Body of pancreas (tissue), 4 donors: ENCODE results near the gene STARD9. TPM values are rescaled to one million over a fixed set of nuclear protein-coding genes. Genes with fewer than 3 reads are reported as not detected.

Experiments
- ATAC-seq: fragments of 150-250 bp; one replicate; pipeline ENCODE4 v1.9.1; 2016
- DNase-seq, 4 donors: peaks; one replicate each; pipeline ENCODE4 v3.0.0-alpha.2; 2019
- H3K27ac ChIP-seq, 4 donors: fragments of 200-600 bp; sonication (generic); 1 replicate in 3 of 4; 2 replicates in 1 of 4; pipeline versions ENCODE4 v1.5.1 to v1.6.1; 2016 to 2019; ENCODE audit warnings: mild to moderate bottlenecking in 1 of 4, mixed read lengths in 1 of 4, moderate library complexity in 1 of 4
- H3K27me3 ChIP-seq, 2 donors: fragments of 200-600 bp; sonication (generic); one replicate each; pipeline ENCODE4 v1.6.0; 2016; ENCODE audit warnings: mild to moderate bottlenecking in 1 of 2
- H3K36me3 ChIP-seq, 2 donors: fragments of 200-600 bp; sonication (generic); replicated peaks in 1 of 2; 2 replicates each; pipeline ENCODE4 v1.5.1; 2016; ENCODE audit warnings: low read depth in 2 of 2; ENCODE audit not compliant: insufficient read depth in 1 of 2
- H3K4me1 ChIP-seq: fragments of 200-600 bp; sonication (generic); one replicate; pipeline ENCODE4 v1.6.0; 2016
- H3K4me3 ChIP-seq, 2 donors: fragments of 200-600 bp; sonication (generic); 1 replicate in 1 of 2; 2 replicates in 1 of 2; pipeline ENCODE4 v1.5.1; 2016 to 2019
- H3K9me3 ChIP-seq, 3 donors: fragments of 200-600 bp; sonication (generic); 1 replicate in 2 of 3; 2 replicates in 1 of 3; pipeline ENCODE4 v1.5.1; 2016
- POLR2A ChIP-seq, 3 donors: fragments of 450-650 bp; IDR thresholded peaks; one replicate each; pipeline ENCODE4 v1.6.1; 2016; ENCODE audit warnings: antibody characterized with exemption in 3 of 3, mild to moderate bottlenecking in 2 of 3
- WGBS, 2 donors: methylation state at CpG; one replicate each; pipeline ENCODE4 v1.1.5; 2017; 5-methylcytosine and 5-hydroxymethylcytosine counted together
- intact Hi-C: fragments of 100-400 bp; cut with DNase I; formaldehyde crosslinking; loops from one replicate; pipeline ENCODE4 v1.15.1; 2023
- total RNA-seq, 2 donors: library from RNA; depleted of rRNA; stranded (reverse); fragments of >200 nt; gene quantifications; one replicate each; pipeline ENCODE4 v1.1.0, GENCODE V29; 2016
- TF ChIP-seq, protein P1 (sequence below), 7 experiments: fragments of 450-650 bp in 4 of 7; fragments of 200-600 bp in 3 of 7; sonication (generic) in 3 of 7; IDR thresholded peaks; one replicate each; pipeline ENCODE4 v1.5.1; 2016 to 2019; ENCODE audit warnings: antibody characterized with exemption in 7 of 7

STARD9 gene
- total RNA-seq, 2 donors from 2014 or later = 1.3 to 4.7 TPM

DNA sequence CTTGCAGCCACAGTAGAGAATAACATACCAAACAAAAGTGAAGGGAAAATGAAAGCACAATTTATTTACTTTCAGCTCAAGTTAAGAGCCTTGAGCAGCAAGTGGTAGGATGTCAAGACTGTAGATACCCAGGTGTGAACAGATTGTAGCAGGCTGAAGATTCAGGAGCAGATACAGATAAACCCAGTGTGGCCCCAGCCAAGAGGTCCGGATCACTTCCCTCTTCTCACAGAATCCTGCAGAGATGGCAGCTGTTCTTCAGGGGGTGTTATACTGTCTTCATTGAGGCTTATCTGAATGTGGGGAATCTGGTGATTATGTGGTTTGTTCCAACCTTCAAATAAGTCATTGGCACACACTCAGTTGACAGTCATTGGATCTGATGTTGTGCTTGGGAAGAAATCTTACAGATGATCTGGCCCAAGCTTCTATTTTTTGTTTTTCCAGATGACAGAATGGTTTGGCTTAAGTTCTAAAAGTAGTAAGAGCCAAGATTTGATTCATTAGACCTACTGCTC lies 2.2 kb downstream of the STARD9 start:
- no peak overlapping the region for H3K4me3 ChIP-seq
- peaks cover 20% of the 10 kb centered on the region for H3K4me1 ChIP-seq
- H3K36me3 ChIP-seq = no peaks in the 10 kb centered on the region
- ATAC-seq = no peak
- intact Hi-C loops = no loop called here
- H3K9me3 ChIP-seq = no peaks in the 10 kb centered on the region
- 36 to 40% methylated on average over 1 of the region's 1 CpG for WGBS, 2 donors
- H3K27ac ChIP-seq = no peak overlapping the region
- no peaks in the 10 kb centered on the region for H3K27me3 ChIP-seq
- DNase-seq = no peak
- no peak for TF ChIP-seq POLR2A (IDR thresholded peaks at IDR 0.05)
- TF ChIP-seq, protein P1, sequence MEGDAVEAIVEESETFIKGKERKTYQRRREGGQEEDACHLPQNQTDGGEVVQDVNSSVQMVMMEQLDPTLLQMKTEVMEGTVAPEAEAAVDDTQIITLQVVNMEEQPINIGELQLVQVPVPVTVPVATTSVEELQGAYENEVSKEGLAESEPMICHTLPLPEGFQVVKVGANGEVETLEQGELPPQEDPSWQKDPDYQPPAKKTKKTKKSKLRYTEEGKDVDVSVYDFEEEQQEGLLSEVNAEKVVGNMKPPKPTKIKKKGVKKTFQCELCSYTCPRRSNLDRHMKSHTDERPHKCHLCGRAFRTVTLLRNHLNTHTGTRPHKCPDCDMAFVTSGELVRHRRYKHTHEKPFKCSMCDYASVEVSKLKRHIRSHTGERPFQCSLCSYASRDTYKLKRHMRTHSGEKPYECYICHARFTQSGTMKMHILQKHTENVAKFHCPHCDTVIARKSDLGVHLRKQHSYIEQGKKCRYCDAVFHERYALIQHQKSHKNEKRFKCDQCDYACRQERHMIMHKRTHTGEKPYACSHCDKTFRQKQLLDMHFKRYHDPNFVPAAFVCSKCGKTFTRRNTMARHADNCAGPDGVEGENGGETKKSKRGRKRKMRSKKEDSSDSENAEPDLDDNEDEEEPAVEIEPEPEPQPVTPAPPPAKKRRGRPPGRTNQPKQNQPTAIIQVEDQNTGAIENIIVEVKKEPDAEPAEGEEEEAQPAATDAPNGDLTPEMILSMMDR (IDR thresholded peaks at IDR 0.05) = no peak

- intact Hi-C loops = no loop called here
- H3K4me1 ChIP-seq = peaks cover 20% of the 10 kb centered on the region
Measured at GRCh38 chr15:42578984-42579537, 3.7 kb downstream of the STARD9 start.

GRCh38 chr15:42581272-42581730 lies 5.9 kb downstream of the STARD9 start:
- ATAC-seq = peak; percentile 94
- Histone ChIP-seq H3K36me3 (no peaks in the 10 kb centered on the region), H3K27ac (peak overlapping the region in 2 of 4 donors; percentile 38 to 50), H3K9me3 (no peaks in the 10 kb centered on the region), H3K27me3 (no peaks in the 10 kb centered on the region), H3K4me3 (peak overlapping the region in 1 of 2 donors; percentile 9), H3K4me1 (peaks cover 7% of the 10 kb centered on the region)
- TF ChIP-seq, protein P1 (IDR thresholded peaks at IDR 0.05) = peak in 1 of 7 experiments; percentile 5
- peak in 2 of 3 donors; percentile 48 to 50 for TF ChIP-seq POLR2A (IDR thresholded peaks at IDR 0.05)
- 1 to 2% methylated on average over 12 to 37 of the region's 37 CpGs for WGBS, 2 donors
- intact Hi-C loops = loop anchor here (10.0 kb wide), 1 partner anchor 334 kb away; no protein-coding TSS in a partner anchor
- peak; percentile 75 to 87 (median 86) for DNase-seq

More at GRCh38 chr15:42578984-42579537, 3.7 kb downstream of the STARD9 start:
- WGBS, 2 donors = 45 to 57% methylated on average over 2 of the region's 2 CpGs
- no peaks in the 10 kb centered on the region for H3K27me3 ChIP-seq
- no peak overlapping the region for H3K27ac ChIP-seq
- DNase-seq = no peak
- TF ChIP-seq, protein P1 (IDR thresholded peaks at IDR 0.05) = no peak
- TF ChIP-seq POLR2A (IDR thresholded peaks at IDR 0.05) = no peak
- no peaks in the 10 kb centered on the region for H3K36me3 ChIP-seq
- H3K4me3 ChIP-seq = no peak overlapping the region
- H3K9me3 ChIP-seq = no peaks in the 10 kb centered on the region
- no peak for ATAC-seq

DNA sequence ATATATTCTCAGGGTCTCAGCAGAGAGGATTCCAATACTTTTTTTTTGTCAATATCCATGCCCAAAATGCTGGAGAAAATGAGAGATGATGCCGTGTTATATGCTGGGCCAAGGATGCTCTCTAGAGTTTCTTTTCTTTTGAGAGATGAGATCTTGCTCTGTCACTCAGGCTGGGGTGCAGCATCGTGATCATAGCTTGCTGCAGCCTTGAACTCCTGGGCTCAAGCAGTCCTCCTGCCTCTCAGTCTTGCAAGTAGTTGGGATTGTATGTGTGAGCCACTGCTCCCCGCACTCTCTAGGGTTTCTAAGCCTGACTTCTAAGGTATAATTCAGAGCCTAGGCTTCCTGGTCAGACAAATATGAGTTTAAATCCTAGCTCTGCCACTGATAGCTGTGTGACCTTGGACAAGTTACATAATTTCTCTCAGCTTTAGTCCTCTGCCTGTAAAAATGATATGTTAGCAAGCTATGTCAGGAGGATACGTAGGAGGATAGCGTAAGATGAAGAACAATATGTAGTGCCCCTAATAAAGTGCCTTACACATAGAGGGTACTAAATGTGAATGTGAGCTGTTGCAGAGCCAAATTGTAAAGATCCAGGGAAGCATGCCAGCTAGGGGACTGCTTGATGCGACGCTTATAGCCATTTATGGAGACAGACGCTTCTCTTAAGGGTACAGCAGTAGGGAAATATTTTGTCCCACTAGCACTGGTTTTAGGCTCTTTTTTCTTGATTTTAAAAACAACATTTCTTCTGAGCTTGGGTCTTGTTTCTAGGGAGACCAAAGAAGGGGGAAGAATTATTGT lies 7.4 kb downstream of the STARD9 start:
- Histone ChIP-seq H3K27ac (no peak overlapping the region), H3K4me3 (no peak overlapping the region), H3K9me3 (no peaks in the 10 kb centered on the region), H3K36me3 (no peaks in the 10 kb centered on the region), H3K4me1 (peaks cover 6% of the 10 kb centered on the region), H3K27me3 (no peaks in the 10 kb centered on the region)
- ATAC-seq = no peak
- TF ChIP-seq, protein P1 (IDR thresholded peaks at IDR 0.05) = no peak
- no peak for TF ChIP-seq POLR2A (IDR thresholded peaks at IDR 0.05)
- intact Hi-C loops = loop anchor here (10.0 kb wide), 1 partner anchor 332 kb away; no protein-coding TSS in a partner anchor
- no peak for DNase-seq
- 87 to 88% methylated on average over 8 of the region's 8 CpGs for WGBS, 2 donors
